Gastroesophageal sphincter (tissue), 4 donors: ENCODE results near the gene ZNF689. TPM values are rescaled to one million over a fixed set of nuclear protein-coding genes. Genes with fewer than 3 reads are reported as not detected.

ENCODE experiments used
- ATAC-seq: fragments of 150-250 bp; one replicate; pipeline ENCODE4 v1.9.1; 2016; ENCODE audit warnings: mild to moderate bottlenecking, moderate library complexity
- H3K27ac ChIP-seq, 4 donors: fragments of 200-600 bp; sonication (generic) in 3 of 4; 1 replicate in 3 of 4; 2 replicates in 1 of 4; pipeline ENCODE4 v1.5.1; 2016 to 2019
- H3K27me3 ChIP-seq: fragments of 200-600 bp; sonication (generic); one replicate; pipeline ENCODE4 v1.5.1; 2019
- H3K36me3 ChIP-seq, 2 donors: fragments of 200-600 bp; sonication (generic); one replicate each; pipeline ENCODE4 v1.5.1; 2019; ENCODE audit warnings: control low read depth in 1 of 2
- H3K4me1 ChIP-seq, 3 donors: fragments of 200-600 bp; sonication (generic); 1 replicate in 2 of 3; 2 replicates in 1 of 3; pipeline ENCODE4 v1.5.1; 2016 to 2019; ENCODE audit warnings: control low read depth in 2 of 3
- H3K4me3 ChIP-seq, 2 donors: fragments of 200-600 bp; sonication (generic); one replicate each; pipeline ENCODE4 v1.5.1; 2019; ENCODE audit warnings: mild to moderate bottlenecking in 1 of 2, moderate library complexity in 1 of 2
- H3K9me3 ChIP-seq, 3 donors: fragments of 200-600 bp; sonication (generic); one replicate each; pipeline ENCODE4 v1.5.1; 2017 to 2019; ENCODE audit warnings: control low read depth in 2 of 3
- EP300 ChIP-seq: sonication (generic); formaldehyde crosslinking; IDR thresholded peaks from one replicate; pipeline ENCODE4 v1.6.1; 2017; ENCODE audit warnings: antibody characterized with exemption, mild to moderate bottlenecking
- POLR2A ChIP-seq, 2 donors: fragments of 450-650 bp; IDR thresholded peaks; one replicate each; pipeline ENCODE4 v1.6.1; 2017; ENCODE audit warnings: antibody characterized with exemption in 2 of 2, mild to moderate bottlenecking in 2 of 2, moderate library complexity in 1 of 2
- POLR2AphosphoS5 ChIP-seq: sonication (generic); formaldehyde crosslinking; IDR thresholded peaks from one replicate; pipeline ENCODE4 v1.6.1; 2017; ENCODE audit warnings: antibody characterized with exemption
- WGBS, 2 donors: methylation state at CpG; one replicate each; pipeline ENCODE4 v1.1.5; 2018; ENCODE audit warnings: low coverage in 1 of 2; 5-methylcytosine and 5-hydroxymethylcytosine counted together
- total RNA-seq, 4 donors: library from RNA; depleted of rRNA; stranded (reverse); fragments of >200 nt; gene quantifications; one replicate each; pipeline ENCODE4 v1.1.0, GENCODE V29; 2016
- TF ChIP-seq, protein P1 (sequence below), 4 experiments: fragments of 200-600 bp in 2 of 4; fragments of 450-650 bp in 2 of 4; sonication (generic) in 1 of 4; IDR thresholded peaks; one replicate each; pipeline ENCODE4 v1.5.1; 2017 to 2019; ENCODE audit warnings: antibody characterized with exemption in 4 of 4, mild to moderate bottlenecking in 2 of 4, moderate library complexity in 2 of 4

The ZNF689 gene
- total RNA-seq, 4 donors from 2014 or later, result 9.7 to 13.1 (median 11.4) TPM

DNA sequence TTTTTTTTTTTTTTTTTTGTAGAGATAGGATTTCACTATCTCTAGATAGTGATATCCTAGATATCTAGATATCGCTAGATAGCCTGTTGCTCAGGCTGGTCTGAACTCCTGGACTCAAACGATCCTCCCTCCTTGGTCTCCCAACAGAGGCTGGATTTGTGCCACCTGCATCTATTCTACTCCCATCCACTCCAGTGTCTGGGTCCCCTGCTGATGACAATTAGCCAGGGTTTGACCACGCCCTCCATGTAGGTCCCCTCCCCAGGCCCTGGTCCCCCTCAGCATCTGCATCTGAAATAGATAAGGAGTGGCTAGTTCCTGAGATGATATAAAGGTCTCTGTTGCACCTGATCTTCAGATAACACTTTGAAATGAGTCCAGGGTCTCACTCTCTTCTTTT, 40.9 kb downstream of the ZNF689 start:
- TF ChIP-seq EP300 (no peak), POLR2AphosphoS5 (no peak)
- no peak for ATAC-seq
- peak overlapping the region in 2 of 4 donors; percentile 6 to 19 for H3K27ac ChIP-seq

DNA sequence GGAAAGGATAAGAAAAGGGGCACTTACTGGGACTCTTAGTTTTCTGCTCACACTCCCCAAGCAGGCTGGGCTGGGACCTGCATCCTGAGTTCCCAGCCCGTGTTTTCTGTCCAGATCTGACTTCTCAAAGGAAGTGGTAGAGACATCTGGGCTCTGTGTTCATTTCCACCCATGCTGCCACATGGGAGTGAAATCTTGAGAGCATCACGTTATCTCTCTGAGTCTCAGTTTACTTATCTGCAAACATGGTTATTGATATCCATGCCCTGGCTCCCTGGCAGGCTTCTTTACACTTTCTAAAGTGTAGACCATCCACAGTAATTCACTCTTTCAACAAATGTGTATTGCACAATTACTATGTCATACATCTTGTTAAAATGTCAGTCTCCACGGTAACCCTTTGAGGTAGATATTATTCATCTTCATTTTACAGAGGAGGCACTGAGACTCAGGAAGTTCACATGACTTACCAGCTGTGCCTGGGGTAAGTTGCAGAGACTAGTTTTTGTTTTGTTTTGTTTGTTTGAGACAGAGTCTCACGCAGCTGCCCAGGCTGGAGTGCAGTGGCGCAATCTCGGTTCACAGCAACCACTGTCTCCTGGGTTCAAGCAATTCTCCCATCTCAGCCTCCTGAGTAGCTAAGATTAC, 42.1 kb downstream of the ZNF689 start:
- Histone ChIP-seq H3K4me3 (no peak overlapping the region), H3K27me3 (no peaks in the 10 kb centered on the region), H3K27ac (peak overlapping the region in 1 of 4 donors; percentile 19), H3K36me3 (peaks cover 0 to 5% of the 10 kb centered on the region in 2 donors), H3K4me1 (peaks cover 0 to 30% (median 19%) of the 10 kb centered on the region in 3 donors), H3K9me3 (no peaks in the 10 kb centered on the region)
- TF ChIP-seq POLR2AphosphoS5 (no peak), POLR2A (IDR thresholded peaks at IDR 0.05) (no peak), EP300 (no peak)
- TF ChIP-seq, protein P1, sequence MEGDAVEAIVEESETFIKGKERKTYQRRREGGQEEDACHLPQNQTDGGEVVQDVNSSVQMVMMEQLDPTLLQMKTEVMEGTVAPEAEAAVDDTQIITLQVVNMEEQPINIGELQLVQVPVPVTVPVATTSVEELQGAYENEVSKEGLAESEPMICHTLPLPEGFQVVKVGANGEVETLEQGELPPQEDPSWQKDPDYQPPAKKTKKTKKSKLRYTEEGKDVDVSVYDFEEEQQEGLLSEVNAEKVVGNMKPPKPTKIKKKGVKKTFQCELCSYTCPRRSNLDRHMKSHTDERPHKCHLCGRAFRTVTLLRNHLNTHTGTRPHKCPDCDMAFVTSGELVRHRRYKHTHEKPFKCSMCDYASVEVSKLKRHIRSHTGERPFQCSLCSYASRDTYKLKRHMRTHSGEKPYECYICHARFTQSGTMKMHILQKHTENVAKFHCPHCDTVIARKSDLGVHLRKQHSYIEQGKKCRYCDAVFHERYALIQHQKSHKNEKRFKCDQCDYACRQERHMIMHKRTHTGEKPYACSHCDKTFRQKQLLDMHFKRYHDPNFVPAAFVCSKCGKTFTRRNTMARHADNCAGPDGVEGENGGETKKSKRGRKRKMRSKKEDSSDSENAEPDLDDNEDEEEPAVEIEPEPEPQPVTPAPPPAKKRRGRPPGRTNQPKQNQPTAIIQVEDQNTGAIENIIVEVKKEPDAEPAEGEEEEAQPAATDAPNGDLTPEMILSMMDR (IDR thresholded peaks at IDR 0.05), result no peak
- ATAC-seq, result no peak
- WGBS, 2 donors, result 58% methylated on average over 5 to 6 of the region's 6 CpGs

More for the DNA sequence above, 40.9 kb downstream of the ZNF689 start:
- Histone ChIP-seq H3K4me1 (peaks cover 0 to 30% (median 19%) of the 10 kb centered on the region in 3 donors), H3K27me3 (no peaks in the 10 kb centered on the region), H3K36me3 (peaks cover 0 to 5% of the 10 kb centered on the region in 2 donors), H3K4me3 (no peak overlapping the region), H3K9me3 (no peaks in the 10 kb centered on the region)
- WGBS, 2 donors, result 71 to 89% methylated on average over 3 of the region's 3 CpGs

DNA sequence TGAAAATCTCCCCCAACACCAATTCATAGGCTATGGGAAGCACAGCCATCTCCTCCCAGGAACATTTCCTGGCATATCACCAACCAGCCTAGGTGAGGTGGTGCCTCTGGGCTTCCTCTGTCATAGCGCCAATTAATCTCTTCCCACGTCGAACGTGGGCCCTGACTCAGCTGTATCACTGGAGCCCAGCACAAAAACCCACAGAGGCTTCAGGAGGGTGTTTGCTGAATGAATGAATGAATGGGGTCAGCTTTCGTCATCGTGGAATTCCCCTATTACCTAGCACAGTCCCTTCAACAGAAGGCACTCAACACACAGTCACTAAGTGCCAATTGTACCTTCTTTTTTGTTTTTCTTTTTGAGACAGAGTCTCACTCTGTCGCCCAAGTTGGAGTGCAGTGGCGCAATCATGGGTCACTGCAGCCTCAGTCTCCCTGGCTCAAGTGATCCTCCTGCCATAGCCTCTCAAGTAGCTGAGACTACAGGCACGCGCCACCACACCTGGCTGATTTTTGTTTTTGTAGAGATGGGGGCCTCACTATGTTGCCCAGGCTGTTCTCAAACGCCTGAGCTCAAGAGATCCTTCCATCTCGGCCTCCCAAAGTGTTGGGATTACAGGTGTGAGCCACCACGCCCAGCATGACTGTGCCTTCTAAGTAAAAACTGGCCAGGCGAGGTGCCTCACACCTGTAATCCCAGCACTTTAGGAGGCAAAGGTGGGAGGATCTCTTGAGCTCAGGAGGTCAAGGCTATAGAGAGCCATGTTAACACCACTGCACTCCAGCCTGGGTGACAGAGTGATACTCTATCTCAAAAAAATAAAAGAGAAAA, 42.8 kb downstream of the ZNF689 start:
- peaks cover 0 to 24% (median 15%) of the 10 kb centered on the region in 3 donors for H3K4me1 ChIP-seq
- WGBS, 2 donors, result 62 to 73% methylated on average over 3 to 8 of the region's 14 CpGs
- no peak overlapping the region for H3K4me3 ChIP-seq
- TF ChIP-seq EP300 (no peak), POLR2A (IDR thresholded peaks at IDR 0.05) (no peak), POLR2AphosphoS5 (no peak)
- TF ChIP-seq, protein P1 (IDR thresholded peaks at IDR 0.05), result no peak
- no peak for ATAC-seq
- H3K27me3 ChIP-seq, result no peaks in the 10 kb centered on the region
- H3K36me3 ChIP-seq, result peaks cover 0 to 5% of the 10 kb centered on the region in 2 donors
- no peak overlapping the region for H3K27ac ChIP-seq
- no peaks in the 10 kb centered on the region for H3K9me3 ChIP-seq

DNA sequence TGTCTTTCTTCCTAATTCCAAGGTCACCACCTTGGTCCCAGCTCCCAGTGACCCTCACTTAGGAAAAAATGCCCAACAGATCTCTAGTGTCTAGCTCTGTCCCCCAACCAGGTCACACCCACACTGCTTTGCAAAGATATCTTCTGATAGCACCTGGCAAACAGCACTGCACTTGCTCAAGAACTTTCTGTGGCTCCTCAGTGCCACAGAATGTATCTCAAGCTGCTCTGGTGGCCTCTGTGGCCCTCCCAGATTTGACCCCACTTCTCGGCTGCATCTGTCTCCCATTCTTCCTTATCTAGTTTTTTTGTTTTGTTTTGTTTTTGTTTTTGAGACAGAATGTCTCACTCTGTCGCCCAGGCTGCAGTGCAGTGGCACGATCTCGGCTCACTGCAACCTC, 43.7 kb downstream of the ZNF689 start:
- H3K27ac ChIP-seq, result no peak overlapping the region
- ATAC-seq, result no peak
- no peak for TF ChIP-seq POLR2A (IDR thresholded peaks at IDR 0.05)
- no peak for TF ChIP-seq POLR2AphosphoS5
- TF ChIP-seq, protein P1 (IDR thresholded peaks at IDR 0.05), result no peak
- no peak for TF ChIP-seq EP300
- H3K4me3 ChIP-seq, result no peak overlapping the region
- H3K4me1 ChIP-seq, result peaks cover 0 to 23% (median 11%) of the 10 kb centered on the region in 3 donors
- WGBS, 2 donors, result 81 to 89% methylated on average over 3 to 4 of the region's 4 CpGs
- no peaks in the 10 kb centered on the region for H3K27me3 ChIP-seq
- no peaks in the 10 kb centered on the region for H3K9me3 ChIP-seq
- peaks cover 0 to 5% of the 10 kb centered on the region in 2 donors for H3K36me3 ChIP-seq

DNA sequence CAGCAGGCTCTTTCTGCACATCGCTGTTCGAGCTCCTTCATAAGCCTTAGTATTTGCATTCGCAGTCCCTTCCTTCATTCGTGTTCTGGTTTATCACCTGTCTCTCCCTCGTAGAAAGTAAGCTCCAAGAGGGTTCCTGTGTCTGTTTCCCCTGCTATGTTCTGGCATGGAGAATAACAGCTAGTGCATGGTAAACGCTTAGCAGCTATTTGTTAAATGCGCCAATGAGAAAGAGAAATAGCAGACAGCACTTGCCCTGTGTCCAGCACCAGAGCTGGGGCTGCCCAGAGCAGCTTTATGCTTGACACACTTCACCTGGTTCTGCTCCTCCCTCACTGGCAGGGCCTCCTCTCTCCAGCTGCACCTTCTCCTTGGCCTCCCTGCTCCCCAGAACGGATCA, 44.2 kb downstream of the ZNF689 start:
- no peaks in the 10 kb centered on the region for H3K9me3 ChIP-seq
- peaks cover 0 to 5% of the 10 kb centered on the region in 2 donors for H3K36me3 ChIP-seq
- no peak overlapping the region for H3K4me3 ChIP-seq
- H3K27ac ChIP-seq, result no peak overlapping the region
- H3K4me1 ChIP-seq, result peaks cover 0 to 27% (median 11%) of the 10 kb centered on the region in 3 donors
- no peak for ATAC-seq
- no peaks in the 10 kb centered on the region for H3K27me3 ChIP-seq
- WGBS, 2 donors, result 40 to 50% methylated on average over 6 to 7 of the region's 8 CpGs
- no peak for TF ChIP-seq POLR2A (IDR thresholded peaks at IDR 0.05)
- no peak for TF ChIP-seq POLR2AphosphoS5
- TF ChIP-seq, protein P1 (IDR thresholded peaks at IDR 0.05), result no peak
- no peak for TF ChIP-seq EP300
